OCI-LY3 (cell line): ENCODE data around the gene SNX15.

Experiments
- H2AFZ ChIP-seq: fragments of 200-600, 300-600 bp; shearing (Covaris generic); 2 replicates; pipeline ENCODE4 v1.6.0; 2014; ENCODE audit warnings: antibody characterized with exemption, low read depth, low read length
- H3K27ac ChIP-seq: fragments of 200-600, 300-600 bp; sonication (generic); 2 replicates; pipeline ENCODE4 v1.5.1; 2014; ENCODE audit warnings: mild to moderate bottlenecking, low read length, moderate library complexity, mixed read lengths
- H3K27me3 ChIP-seq: fragments of 200-600, 300-600 bp; sonication (generic); 2 replicates; pipeline ENCODE4 v1.6.1; 2014; ENCODE audit warnings: low read depth, low read length, mixed read lengths
- H3K36me3 ChIP-seq: fragments of 200-600, 300-600 bp; sonication (generic); replicated peaks from 2 replicates; pipeline ENCODE3; 2014; ENCODE audit warnings: low read depth, low read length, mixed read lengths
- H3K4me1 ChIP-seq: fragments of 300-600, 200-600 bp; sonication (generic); 2 replicates; pipeline ENCODE4 v1.6.1; 2014; ENCODE audit warnings: low read length, mixed read lengths
- H3K4me2 ChIP-seq: fragments of 200-600, 300-600 bp; sonication (generic); 2 replicates; pipeline ENCODE4 v1.6.1; 2014; ENCODE audit warnings: low read length, mixed read lengths
- H3K4me3 ChIP-seq: fragments of 300-600, 200-600 bp; sonication (generic); 2 replicates; pipeline ENCODE4 v1.5.1; 2014; ENCODE audit warnings: antibody characterized with exemption, mild to moderate bottlenecking, low read length, moderate library complexity
- H3K79me2 ChIP-seq: fragments of 300-600, 200-600 bp; shearing (Covaris generic); 2 replicates; pipeline ENCODE4 v1.6.1; 2014; ENCODE audit warnings: mild to moderate bottlenecking, low read length, mixed read lengths
- H3K9ac ChIP-seq: fragments of 300-600, 200-600 bp; shearing (Covaris generic); 2 replicates; pipeline ENCODE4 v1.6.0; 2014; ENCODE audit warnings: mild to moderate bottlenecking, low read length, moderate library complexity
- H3K9me3 ChIP-seq: fragments of 200-600, 300-600 bp; shearing (Covaris generic); 2 replicates; pipeline ENCODE4 v1.6.1; 2014; ENCODE audit warnings: low read length, mixed read lengths; ENCODE audit not compliant: insufficient read depth
- H4K20me1 ChIP-seq: fragments of 200-600, 300-600 bp; sonication (generic); 2 replicates; pipeline ENCODE4 v1.6.1; 2016; ENCODE audit warnings: low read length, mixed read lengths; ENCODE audit not compliant: insufficient read depth
- CTCF ChIP-seq: fragments of 200-600, 300-600 bp; sonication (generic); IDR thresholded peaks from 2 replicates; pipeline ENCODE4 v1.5.1; 2014; ENCODE audit warnings: antibody characterized with exemption, low read length, low read depth
- EZH2phosphoT487 ChIP-seq: fragments of 200-600 bp; shearing (Covaris generic); IDR thresholded peaks from 2 replicates; pipeline ENCODE4 v1.6.1; 2018; ENCODE audit warnings: antibody characterized with exemption, mixed run types, low read depth

SNX15 gene

GRCh38 chr11:65087827-65088226 is 60.6 kb downstream of the SNX15 start:
- TF ChIP-seq EZH2phosphoT487 (no peak), CTCF (no peak)
- peaks cover 18% of the 10 kb centered on the region for H3K4me1 ChIP-seq
- H4K20me1 ChIP-seq = peaks cover 2% of the 10 kb centered on the region; the same call in 1 of the 2 replicates
- no peaks in the 10 kb centered on the region for H3K27me3 ChIP-seq
- H3K4me3 ChIP-seq = no peak overlapping the region
- peaks cover 31% of the 10 kb centered on the region for H3K36me3 ChIP-seq
- H3K9me3 ChIP-seq = no peaks in the 10 kb centered on the region
- H3K9ac ChIP-seq = no peak overlapping the region
- no peak overlapping the region for H3K27ac ChIP-seq
- H3K79me2 ChIP-seq = peaks cover 28% of the 10 kb centered on the region
- no peak overlapping the region for H3K4me2 ChIP-seq
- no peak overlapping the region for H2AFZ ChIP-seq

DNA sequence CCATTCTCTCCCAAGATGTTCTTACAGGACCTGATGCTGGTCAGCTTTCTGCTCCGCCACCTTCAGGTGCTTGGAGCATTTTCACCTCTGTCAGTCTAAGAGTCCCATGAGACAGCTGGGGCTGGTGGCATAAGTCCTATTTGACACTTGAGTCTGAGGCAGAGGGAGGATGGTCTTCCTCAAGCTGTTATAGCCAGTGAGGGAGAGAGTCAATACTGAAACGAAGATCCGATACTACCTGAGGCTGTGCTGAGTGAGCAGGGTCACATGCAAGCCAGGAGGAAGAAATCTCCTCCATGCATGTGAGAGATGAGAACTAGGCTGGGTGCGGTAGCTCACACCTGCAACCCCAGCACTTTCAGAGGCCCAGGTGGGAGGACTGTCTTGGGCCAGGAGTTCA is 62.4 kb downstream of the SNX15 start:
- no peak overlapping the region for H3K27ac ChIP-seq
- no peak overlapping the region for H3K4me2 ChIP-seq
- H3K9ac ChIP-seq = no peak overlapping the region
- no peaks in the 10 kb centered on the region for H4K20me1 ChIP-seq
- no peak overlapping the region for H2AFZ ChIP-seq
- H3K27me3 ChIP-seq = no peaks in the 10 kb centered on the region
- TF ChIP-seq EZH2phosphoT487 (no peak), CTCF (no peak)
- no peaks in the 10 kb centered on the region for H3K9me3 ChIP-seq
- peaks cover 15% of the 10 kb centered on the region for H3K4me1 ChIP-seq
- peaks cover 26% of the 10 kb centered on the region for H3K36me3 ChIP-seq
- no peak overlapping the region for H3K4me3 ChIP-seq
- H3K79me2 ChIP-seq = peaks cover 13% of the 10 kb centered on the region
